GM13976 (cell line): ENCODE data around the gene UBTF.
"Not testable (repeated sequence)": the region's sequence is repeated elsewhere in the genome, so short reads cannot be mapped to it uniquely, and the experiment has no call there.

ENCODE experiments used
- DNase-seq: peaks from one replicate; pipeline ENCODE4 v3.0.0; 2012; ENCODE audit warnings: low spot score
- CTCF ChIP-seq: IDR thresholded peaks from 2 replicates; pipeline ENCODE4 v1.5.1; 2012; ENCODE audit warnings: borderline replicate concordance, mild to moderate bottlenecking; ENCODE audit not compliant: insufficient read depth; ENCODE audit errors: extremely low read depth, missing control alignments, control extremely low read depth
- in situ Hi-C: fragments of 300-500 bp; cut with MboI; formaldehyde crosslinking; loops from one replicate; pipeline ENCODE4 v1.12.0; 2022; ENCODE audit warnings: low sequenced_read_pairs, mixed read lengths, inconsistent platforms; ENCODE audit not compliant: unreplicated experiment

Gene UBTF

GRCh38 chr17:44241106-44241624 lies 21.7 kb upstream of the UBTF start:
- no peak for DNase-seq
- no peak for TF ChIP-seq CTCF
- in situ Hi-C loops, result no loop called here

- in situ Hi-C loops, result not testable (repeated sequence)
Observed at GRCh38 chr17:44237886-44238285, 18.4 kb upstream of the UBTF start.

GRCh38 chr17:44236444-44236991 lies 17.0 kb upstream of the UBTF start:
- in situ Hi-C loops, result no loop called here
- TF ChIP-seq CTCF, result no peak
- DNase-seq, result no peak

More at GRCh38 chr17:44237886-44238285, 18.4 kb upstream of the UBTF start:
- DNase-seq, result not testable (repeated sequence)

- DNase-seq, result no peak
- in situ Hi-C loops, result no loop called here
- TF ChIP-seq CTCF, result no peak
Observed at GRCh38 chr17:44235583-44235936, 16.1 kb upstream of the UBTF start.

- in situ Hi-C loops, result no loop called here
- DNase-seq, result no peak
- TF ChIP-seq CTCF, result no peak
Observed at GRCh38 chr17:44233582-44233981, 14.1 kb upstream of the UBTF start.

GRCh38 chr17:44232061-44232460 lies 12.6 kb upstream of the UBTF start:
- TF ChIP-seq CTCF, result no peak
- in situ Hi-C loops, result no loop called here
- no peak for DNase-seq

- no peak for TF ChIP-seq CTCF
- no peak for DNase-seq
- in situ Hi-C loops, result no loop called here
Observed at GRCh38 chr17:44230140-44230539, 10.7 kb upstream of the UBTF start.
